GM21825 (cell line): ENCODE data around the gene ARHGAP26.

Experiments
- ATAC-seq: cut with Tn5 transposase; IDR thresholded peaks from one replicate; pipeline ENCODE4 v1.9.1; 2021; ENCODE audit warnings: mild to moderate bottlenecking, moderate library complexity; ENCODE audit not compliant: unreplicated experiment

ARHGAP26 gene

DNA sequence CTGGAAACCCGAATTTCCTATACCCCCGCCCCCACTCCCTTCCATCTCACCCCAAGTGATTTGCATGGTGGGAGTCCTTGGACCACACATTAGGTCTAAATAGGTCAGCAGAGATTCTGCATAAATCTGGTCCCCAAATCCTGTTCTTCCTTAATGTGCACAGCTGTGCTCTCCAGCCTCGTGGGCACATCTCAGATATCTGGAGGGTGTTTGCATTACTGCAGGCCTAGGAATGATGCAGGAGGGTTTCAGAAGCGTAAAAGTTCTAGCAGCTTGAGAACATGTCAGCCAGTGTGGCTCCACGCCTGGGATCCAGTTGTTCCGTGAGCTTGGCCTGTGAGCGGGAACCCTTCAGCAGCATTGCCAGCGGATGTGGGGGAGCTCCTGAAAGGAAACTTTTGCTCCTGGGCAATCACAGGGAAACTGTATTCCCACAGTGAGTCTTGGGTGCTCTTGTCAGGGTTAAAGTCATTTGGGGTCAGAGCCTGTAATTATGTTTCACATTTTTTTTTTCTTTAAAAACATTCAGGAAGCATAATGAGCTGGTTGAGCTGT, 12.9 kb downstream of the ARHGAP26 start:
- ATAC-seq, result no peak

DNA sequence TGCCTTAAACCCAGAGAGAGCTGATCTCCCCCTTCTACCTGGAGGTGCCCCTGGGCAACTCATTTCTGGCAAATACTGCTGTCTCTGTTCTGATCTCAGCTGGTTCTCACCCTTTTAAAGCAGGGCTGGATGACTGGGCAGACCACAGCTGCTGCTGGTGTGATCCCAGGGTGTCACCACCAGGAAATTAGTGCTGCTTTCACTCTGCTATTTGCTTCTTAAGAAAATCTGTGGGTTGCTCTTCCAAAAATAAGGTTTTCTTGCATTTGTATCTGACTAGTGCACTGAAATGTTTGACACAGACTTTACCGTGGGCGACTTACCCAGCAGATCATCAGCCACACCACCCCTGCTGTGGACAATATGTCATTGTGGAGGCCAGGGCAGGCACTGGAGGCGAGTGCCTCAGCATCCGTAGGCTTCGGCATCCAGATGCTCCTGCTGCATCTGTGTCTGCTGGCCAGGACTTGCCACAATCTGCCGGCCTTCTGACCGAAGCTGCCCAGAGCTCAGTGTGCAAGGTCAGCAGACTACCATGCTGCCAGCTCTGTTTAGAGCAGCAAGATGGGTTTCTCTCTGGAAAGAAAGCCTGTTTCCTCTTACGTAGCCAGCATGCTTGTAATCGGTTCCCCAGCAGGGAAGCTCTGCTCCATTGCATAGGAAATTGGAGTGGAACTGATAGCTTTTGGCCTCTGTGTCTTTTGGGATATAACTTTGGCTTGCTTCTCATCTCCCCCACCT, 13.6 kb downstream of the ARHGAP26 start:
- peak; percentile 86 for ATAC-seq

DNA sequence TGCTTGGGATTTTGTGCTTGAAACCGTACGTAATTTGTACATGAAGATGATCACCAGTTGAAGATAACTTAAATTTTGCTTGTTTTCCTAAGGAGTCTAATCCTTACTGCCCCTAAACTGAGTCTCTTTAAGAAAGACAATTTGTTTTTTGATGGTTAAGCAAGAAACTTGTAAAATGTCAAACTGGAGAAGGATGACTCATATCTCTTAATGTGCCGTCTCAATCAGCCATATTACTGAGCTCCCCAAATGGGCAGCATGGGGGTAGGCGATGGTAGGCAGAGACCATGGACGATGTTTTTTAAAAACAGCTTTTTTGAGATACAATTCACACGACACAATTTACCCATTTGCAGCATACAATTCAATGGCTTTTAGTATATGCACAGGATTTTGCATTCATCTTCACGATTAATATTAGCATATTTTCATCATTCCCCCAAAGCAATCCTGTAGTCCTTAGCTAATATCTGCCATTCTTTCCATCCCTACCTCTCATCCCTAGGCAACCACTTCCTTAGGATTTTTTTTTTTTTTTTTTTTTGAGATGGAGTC, 14.3 kb downstream of the ARHGAP26 start:
- ATAC-seq, result no peak

DNA sequence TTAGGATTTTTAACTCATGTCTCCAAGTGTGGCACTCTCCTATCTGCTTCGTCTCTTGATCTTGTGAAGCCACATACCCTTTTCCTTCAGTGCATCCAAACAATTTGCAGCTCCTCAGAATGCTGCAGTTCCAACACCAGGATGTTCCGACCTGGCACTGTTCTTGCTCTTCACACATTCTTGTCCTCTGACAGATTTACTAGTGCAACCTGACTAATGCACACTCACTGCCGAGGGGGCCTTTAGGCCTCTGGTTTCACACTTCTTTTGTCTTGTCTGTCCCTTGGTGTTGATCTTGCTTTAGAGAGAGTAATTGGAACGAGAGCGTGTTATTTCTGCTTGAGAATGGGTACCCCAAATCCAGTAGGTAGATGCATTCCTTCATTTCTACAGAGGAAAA, 15.0 kb downstream of the ARHGAP26 start:
- no peak for ATAC-seq

DNA sequence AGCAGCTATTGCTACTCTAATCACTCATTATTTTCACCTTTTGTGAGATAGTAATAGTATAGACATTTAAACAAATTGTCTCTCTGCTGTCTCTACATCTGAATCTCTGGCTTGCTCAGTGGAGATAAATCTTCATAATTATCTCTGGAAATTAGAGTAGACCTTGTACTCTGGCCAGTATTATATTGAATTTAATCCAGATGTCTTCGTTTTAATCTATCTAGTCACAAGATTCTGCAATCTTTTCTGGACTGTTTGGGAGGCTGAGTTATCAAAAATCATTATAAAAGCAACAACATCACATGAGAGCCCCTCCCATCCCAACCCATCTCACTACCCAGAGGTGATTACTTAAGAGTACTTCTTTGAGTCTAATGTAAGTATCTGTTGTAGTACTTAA, 19.0 kb downstream of the ARHGAP26 start:
- no peak for ATAC-seq

DNA sequence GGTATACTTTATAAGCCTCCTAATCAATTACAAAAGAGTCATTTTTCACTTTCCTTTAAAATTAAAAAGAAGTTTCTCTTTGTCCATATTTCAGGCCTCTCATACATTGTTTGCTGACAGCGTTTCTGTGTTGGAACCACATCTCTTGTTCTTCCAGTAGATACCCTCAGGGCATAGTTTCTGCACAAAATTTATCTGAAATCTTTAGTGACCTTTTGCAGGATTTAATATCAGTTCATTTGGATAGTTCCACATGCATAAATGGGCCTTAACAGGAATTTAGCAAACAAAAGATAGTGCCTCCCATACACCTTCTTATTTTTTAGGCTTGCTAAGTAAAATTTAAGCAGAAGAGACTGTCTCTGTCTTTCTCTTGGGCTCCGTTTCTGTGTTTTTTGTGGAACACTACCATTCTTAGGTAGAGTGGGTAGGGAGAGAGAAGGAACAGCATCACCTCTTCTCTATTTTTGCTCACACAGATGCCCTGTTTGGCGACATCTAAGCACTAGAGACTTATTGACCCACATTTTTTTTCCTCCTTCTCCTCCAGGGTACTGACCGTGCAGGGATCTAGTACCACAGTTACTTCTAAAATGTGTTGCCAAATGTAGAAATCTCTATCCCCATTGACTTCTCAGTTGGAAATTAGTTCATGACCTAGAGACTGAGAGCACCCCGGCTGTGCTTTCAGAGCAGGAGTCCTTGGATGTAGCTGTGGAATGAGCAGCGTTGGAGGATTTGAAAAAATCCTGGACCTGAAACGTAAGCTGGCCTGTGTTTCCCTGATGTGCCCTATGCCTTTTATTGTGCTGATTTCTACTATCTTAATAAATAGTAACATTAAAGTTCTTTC, 22.1 kb downstream of the ARHGAP26 start:
- ATAC-seq, result no peak

DNA sequence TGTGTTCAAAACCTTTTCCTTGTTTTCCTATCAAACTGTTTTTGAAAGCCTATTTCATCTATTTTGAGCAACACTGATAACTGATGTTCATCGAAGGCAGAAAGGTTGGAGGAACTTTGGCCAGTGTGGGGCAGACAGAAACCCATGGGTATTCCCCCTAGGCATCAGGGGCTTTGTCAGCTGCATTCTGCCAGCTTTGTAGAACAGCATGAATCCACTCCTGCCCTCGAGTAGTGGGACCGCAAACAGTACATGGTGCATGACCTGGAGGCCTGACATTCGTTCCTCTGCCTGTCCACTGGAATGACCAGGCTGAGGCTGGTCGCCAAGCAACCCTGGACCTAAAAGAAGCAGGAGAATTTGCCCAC, 22.7 kb downstream of the ARHGAP26 start:
- no peak for ATAC-seq

DNA sequence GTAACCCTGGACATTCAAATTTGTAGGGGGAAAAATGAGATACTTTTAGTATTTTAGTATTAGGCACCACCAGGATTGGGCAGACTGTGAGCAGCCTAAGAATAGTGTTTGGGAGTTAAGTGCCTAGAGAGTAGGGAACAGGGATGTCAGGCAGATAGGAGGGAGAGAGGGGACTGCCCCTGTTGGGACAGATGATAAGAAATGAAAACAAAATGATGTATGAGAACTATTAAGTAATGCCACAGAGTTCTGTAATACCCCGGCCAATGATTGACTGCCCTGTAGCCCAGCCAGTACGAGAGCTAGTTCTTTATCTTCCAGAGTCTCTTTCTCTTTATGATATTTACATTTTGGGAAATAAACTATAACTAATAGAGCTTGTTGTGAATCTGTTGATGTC, 24.4 kb downstream of the ARHGAP26 start:
- no peak for ATAC-seq

DNA sequence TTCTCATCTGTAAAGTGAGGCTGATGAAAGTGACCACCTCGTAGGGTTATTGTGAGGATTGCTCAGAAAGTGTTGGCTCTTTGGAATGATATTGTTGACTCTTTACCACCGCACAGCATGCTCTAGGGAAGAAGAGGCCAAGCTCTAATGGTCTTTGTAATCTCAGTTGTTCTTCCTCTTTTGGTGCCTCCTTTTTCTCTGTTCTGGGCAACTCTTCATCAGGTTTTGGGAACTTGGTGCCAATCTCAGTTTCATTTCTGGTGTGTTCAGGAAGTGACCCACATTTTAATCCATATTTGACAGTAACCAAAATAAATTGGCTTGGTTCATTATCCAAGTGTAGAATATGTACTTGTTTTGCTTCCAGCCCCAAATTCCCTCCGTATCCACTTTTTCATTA, 25.1 kb downstream of the ARHGAP26 start:
- ATAC-seq, result no peak

DNA sequence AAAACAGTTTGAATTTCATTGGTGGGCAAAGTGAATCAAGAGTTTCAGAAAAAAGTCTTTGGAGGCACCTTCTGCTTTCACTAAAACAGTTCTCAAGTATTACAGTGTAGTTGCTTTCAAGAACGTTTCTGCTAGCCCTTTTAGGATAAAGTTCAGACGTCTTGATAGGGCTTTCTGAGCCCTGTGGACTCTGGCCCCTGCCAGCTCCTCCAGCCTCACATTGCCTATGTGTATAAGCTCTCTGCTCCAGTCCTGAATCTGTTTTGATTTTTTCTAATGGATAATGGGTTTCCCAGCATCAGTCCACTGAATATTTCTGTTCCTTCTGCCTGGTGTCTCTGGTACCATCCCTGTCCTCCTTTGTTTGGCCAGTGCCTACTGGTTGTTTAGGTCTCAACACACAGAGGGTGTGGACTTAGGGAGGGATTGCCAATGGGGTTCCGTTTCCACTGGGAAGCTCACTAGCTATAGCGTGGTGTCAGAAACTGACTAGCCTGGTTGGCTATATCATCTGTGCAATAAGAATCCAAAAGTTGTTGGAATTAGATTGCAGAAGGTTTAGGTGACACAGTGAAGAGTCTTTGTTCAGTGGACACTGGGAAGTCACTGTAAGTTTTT, 26.4 kb downstream of the ARHGAP26 start:
- ATAC-seq, result no peak

DNA sequence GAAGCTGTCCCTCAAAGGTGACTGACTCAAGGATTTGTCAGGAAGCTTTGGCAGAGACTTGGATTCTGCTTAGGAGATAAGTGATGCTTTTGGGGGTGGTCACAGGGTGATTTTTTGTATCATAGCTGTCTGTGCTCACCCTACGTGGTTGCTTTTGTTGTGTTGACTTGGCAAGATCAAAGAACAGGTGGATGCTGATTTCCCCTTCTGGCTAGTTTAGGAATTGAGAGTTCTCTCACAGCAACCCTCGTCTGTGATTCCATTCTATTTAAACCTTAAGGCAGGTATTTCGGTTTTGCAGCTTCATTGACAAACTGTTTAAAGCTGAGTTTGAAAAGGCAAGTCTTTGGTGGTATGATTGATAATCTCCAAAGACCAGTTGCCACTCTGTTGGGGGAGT, 27.2 kb downstream of the ARHGAP26 start:
- no peak for ATAC-seq

DNA sequence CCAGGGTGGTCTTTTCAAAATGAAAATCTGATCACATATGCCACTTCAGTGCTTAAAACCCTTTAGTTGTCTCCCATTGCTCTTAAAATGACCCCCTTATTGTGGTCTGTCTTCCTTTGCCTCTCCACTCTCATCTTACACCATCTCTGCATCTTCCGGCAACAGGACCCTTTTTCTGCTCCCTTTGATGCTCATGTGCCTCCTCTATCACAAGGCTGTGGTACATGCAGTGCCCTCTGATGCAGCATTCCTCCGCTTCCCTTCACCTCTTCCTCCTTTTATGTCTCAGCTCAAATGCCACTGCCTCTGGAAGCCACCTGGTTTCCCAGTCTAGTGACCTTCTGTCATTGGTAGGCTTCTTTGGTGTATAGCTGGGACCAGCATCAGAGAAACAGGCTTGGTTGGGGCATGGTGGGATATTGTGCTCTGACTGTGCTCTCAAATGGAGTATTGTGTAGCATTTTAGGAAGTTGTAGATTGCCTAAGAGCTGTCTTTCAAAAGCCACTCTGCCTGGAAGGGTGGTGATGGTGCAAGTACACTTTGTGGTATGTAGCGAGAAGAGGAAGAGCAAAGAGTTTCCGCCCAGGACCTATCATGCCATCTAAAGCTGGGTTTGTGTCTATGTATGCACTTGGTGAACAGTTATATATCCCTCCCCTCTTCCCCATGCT, 28.1 kb downstream of the ARHGAP26 start:
- ATAC-seq, result no peak

DNA sequence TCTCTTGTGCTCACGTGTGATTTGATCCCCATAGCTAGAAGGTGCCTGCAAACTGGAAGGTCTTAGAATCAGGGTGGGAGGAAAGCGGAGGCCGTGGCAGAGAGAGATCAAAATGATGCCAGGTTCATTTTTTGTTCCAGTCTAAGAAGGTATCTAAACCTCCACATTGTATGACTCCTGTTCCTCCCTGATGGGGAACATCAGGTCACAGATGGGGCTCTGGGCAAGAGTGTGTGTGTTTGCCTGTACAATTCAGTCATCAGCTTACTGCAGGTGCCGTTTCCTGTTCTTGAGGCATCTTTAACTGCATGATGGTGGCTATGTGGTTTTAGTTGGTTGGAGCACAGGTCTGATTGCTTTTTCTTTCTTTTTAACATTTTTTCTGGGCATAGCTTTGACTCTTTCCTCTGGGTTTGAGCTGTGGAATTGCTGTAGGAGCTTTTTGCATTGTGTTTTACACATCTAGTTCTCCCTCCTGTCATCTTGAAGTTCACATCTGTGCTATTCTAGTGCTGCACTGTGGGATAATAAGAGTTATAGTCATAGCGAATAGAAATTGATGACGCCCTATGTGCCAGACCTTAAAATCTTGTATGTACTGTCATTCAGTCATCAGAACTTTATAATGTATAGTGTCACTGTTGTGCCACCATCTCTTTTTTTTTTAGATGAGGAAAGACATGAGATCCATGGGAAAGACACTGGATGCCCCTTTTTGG, 30.8 kb downstream of the ARHGAP26 start:
- peak; percentile 81 for ATAC-seq

DNA sequence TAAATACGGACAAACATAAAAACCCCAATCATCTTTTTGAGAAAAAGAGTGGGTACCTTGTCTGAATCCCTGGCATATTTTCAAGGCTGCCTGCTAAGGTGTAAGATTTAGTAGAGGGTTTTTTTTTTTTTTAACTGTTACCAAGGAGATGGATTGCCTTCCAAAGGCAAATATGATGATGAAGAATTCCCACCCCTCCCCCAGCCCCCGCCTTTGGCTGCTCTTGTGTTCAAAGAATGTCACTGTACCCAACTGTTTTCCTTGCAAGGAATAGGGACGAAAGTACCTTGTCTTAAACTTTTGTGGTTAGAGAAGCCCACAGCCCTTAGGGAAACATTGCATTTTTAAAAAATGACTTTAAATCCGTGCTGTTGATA, 31.3 kb downstream of the ARHGAP26 start:
- ATAC-seq, result no peak

DNA sequence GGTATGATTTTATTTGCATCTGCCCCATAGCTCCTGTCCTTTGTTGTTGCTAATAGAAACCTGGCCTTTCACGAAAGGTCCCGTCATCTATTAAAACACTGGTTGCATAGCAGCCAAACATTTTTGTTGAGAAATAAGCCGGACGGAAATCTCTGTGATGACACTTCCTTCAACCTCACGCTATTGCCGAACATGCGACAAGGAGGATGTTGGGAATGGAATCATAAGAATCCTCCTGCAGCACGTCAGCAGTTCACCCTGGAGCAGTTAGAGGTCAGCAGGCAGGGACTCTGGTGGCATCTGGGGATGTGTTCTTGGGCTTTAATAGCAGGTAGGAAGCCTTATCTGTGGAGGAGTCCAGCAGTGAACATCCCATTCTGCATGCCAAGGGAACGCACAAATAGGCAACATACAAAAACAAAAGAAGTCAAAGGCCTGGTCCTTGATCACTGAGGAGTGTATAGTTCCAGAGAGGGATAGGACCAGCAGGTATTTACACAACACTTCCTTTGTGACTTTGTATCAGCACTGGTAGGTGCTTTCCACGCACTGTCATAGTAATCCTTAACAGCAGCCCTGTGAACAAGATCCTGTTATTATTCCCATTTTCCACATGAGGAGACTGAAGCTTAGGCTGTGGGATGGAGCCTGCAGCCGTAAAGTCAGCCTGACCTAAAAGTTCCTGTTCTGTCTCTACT, 33.4 kb downstream of the ARHGAP26 start:
- no peak for ATAC-seq

DNA sequence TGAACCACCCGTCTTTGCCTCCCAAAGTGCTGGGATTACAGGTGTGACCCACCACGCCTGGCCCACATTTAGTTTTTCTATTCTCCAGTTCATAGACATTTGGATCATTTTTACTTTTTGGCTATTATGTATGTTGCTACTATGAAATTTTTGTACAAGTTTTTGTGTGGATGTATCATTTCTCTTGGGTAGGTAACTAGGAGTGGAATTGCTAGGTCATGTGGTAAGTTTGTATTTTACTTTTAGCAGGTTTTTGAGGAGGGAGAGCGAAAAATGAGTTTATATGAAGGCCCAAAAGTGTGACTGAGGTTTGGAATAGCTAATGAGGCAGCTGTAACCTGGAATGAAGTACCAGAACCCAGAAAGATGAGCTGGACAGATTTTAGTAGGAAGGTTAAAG, 35.2 kb downstream of the ARHGAP26 start:
- ATAC-seq, result no peak

DNA sequence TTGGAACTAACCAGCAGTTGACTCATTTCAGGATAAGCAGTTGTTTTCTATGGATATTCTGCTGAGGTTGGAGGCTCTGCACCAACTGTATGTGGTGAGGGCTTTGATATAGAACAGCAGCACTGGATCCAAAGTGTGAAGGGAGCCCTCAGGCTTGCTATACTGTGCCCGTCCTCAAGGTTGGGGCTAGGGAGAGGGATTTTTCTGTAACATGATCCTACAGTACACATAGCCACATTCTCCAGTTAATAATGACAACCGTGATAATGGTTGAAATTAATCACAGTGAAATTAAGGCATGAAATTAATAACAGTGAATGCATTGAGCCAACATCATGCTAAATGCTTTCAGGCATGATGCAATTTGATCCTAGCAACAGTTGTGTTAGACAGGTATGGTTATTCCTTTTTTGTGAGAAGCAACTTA, 36.7 kb downstream of the ARHGAP26 start:
- ATAC-seq, result no peak

DNA sequence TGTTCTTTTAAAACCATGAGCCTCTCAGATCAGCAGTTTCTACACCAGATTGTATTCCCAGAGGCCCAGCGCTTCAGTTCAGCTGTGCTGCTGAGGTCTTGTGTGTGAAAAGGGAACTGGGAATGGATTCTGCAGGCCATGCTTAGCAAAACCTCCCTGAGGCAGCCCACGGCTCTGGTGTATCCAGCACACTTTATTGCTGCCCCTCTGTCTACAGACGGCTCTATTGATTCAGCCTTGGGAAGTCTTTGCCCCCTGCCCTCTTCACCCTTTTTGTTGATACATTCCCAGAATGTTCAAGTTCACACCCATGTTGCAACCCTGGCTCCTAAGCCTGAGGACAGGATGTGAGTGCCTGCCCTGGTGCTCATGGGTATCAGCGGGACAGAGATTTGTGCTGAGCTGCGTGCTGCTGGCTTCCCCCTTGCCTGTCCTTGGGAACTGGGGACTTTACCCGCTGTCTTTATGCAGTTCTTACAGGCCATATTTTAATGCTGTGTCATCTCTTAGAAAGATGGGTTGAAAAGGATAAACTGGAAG, 37.3 kb downstream of the ARHGAP26 start:
- peak; percentile 75 for ATAC-seq

DNA sequence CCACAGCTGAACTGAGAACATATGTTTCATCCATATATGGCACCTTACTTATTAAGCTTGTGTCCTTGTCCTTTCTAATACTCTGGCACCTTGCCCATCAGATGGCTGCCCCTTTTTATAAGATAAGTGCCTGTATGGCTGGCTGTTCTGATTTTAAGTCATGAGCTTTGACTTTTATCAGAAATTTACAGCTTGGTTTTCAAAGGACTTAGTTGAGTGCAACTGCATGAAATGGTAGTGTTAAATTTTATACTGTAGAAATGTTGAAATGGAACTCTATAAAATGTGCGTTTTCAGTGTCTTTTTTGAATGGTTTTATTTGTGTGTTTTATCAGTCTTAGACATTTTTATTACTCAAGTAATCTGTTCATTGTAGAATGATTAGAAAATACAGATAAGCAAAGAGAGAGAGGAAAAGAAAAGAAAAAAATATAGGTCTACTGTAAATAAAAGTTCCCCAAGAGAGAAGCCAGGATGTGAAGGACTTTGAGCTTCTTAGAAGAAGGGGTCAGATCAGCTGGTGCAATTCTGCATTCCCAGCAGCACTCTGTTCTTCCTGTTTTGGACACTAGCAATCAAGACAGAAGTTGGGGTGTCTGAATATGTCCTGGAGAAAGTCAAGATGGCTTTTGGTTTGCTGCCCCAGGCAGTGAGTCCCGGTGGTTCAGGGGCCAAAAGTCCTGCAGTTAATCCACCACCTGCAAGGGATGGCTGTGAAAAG, 38.9 kb downstream of the ARHGAP26 start:
- ATAC-seq, result no peak
